ENCODE results near the gene DCAF6. TPM values are rescaled to one million over a fixed set of nuclear protein-coding genes. Genes with fewer than 3 reads are reported as not detected.

DCAF6 gene
- total RNA-seq, 1 experiment from 2014 or later = 31.9 TPM

- H3K4me3 ChIP-seq (ENCODE audit: low read depth, low read length, poor library complexity, severe bottlenecking) = no peak overlapping the region
- BruUV-seq (replicated peaks) = no TSS peak
- intact Hi-C loops (cut with micrococcal nuclease; ENCODE audit: unreplicated experiment) = no loop called here
- DNase-seq (ENCODE audit: low spot score) = no peak
- no peaks in the 10 kb centered on the region for H3K4me1 ChIP-seq (ENCODE audit: insufficient read depth, low read length, poor library complexity, severe bottlenecking)
- ChIA-PET CTCF (no interaction called here), POLR2A (ENCODE audit: low non-redundant PET) (no interaction called here)
- no peak overlapping the region for H3K27ac ChIP-seq (ENCODE audit: low read depth, low read length, poor library complexity, severe bottlenecking)
- H3K9me3 ChIP-seq (ENCODE audit: low read depth, low read length, poor library complexity, severe bottlenecking) = no peaks in the 10 kb centered on the region
- H3K27me3 ChIP-seq (replicated peaks; ENCODE audit: insufficient read depth, low read depth, low read length, poor library complexity) = no peaks in the 10 kb centered on the region
- H3K36me3 ChIP-seq (ENCODE audit: insufficient read depth, low read length, poor library complexity, severe bottlenecking) = peaks cover 7% of the 10 kb centered on the region
- TF ChIP-seq EZH2 (IDR thresholded peaks at IDR 0.05; ENCODE audit: borderline replicate concordance, low read depth, low read length, poor library complexity, severe bottlenecking) = no peak
- no peak for TF ChIP-seq CTCF (conservative IDR thresholded peaks at IDR 0.05; ENCODE audit: low read depth, low read length)
These were observed 59.8 kb downstream of the DCAF6 start for GRCh38 chr1:167996266-167996665.

GRCh38 chr1:167997037-167997575, 60.6 kb downstream of the DCAF6 start:
- BruUV-seq (replicated peaks) = no TSS peak
- H3K36me3 ChIP-seq (ENCODE audit: insufficient read depth, low read length, poor library complexity, severe bottlenecking) = peaks cover 7% of the 10 kb centered on the region
- ChIA-PET CTCF (no interaction called here), POLR2A (ENCODE audit: low non-redundant PET) (no interaction called here)
- H3K4me3 ChIP-seq (ENCODE audit: low read depth, low read length, poor library complexity, severe bottlenecking) = no peak overlapping the region
- intact Hi-C loops (cut with micrococcal nuclease; ENCODE audit: unreplicated experiment) = no loop called here
- no peaks in the 10 kb centered on the region for H3K4me1 ChIP-seq (ENCODE audit: insufficient read depth, low read length, poor library complexity, severe bottlenecking)
- no peaks in the 10 kb centered on the region for H3K27me3 ChIP-seq (replicated peaks; ENCODE audit: insufficient read depth, low read depth, low read length, poor library complexity)
- no peak overlapping the region for H3K27ac ChIP-seq (ENCODE audit: low read depth, low read length, poor library complexity, severe bottlenecking)
- H3K9me3 ChIP-seq (ENCODE audit: low read depth, low read length, poor library complexity, severe bottlenecking) = no peaks in the 10 kb centered on the region
- TF ChIP-seq CTCF (conservative IDR thresholded peaks at IDR 0.05; ENCODE audit: low read depth, low read length) (no peak), EZH2 (IDR thresholded peaks at IDR 0.05; ENCODE audit: borderline replicate concordance, low read depth, low read length, poor library complexity, severe bottlenecking) (no peak)
- no peak for DNase-seq (ENCODE audit: low spot score)

GRCh38 chr1:167999877-168000276, 63.4 kb downstream of the DCAF6 start:
- POLR2A ChIA-PET (ENCODE audit: low non-redundant PET) = no interaction called here
- H3K9me3 ChIP-seq (ENCODE audit: low read depth, low read length, poor library complexity, severe bottlenecking) = no peaks in the 10 kb centered on the region
- intact Hi-C loops (cut with micrococcal nuclease; ENCODE audit: unreplicated experiment) = no loop called here
- H3K27ac ChIP-seq (ENCODE audit: low read depth, low read length, poor library complexity, severe bottlenecking) = no peak overlapping the region
- H3K27me3 ChIP-seq (replicated peaks; ENCODE audit: insufficient read depth, low read depth, low read length, poor library complexity) = no peaks in the 10 kb centered on the region
- no peaks in the 10 kb centered on the region for H3K4me1 ChIP-seq (ENCODE audit: insufficient read depth, low read length, poor library complexity, severe bottlenecking)
- CTCF ChIA-PET = no interaction called here
- DNase-seq (ENCODE audit: low spot score) = no peak
- TF ChIP-seq CTCF (conservative IDR thresholded peaks at IDR 0.05; ENCODE audit: low read depth, low read length) (no peak), EZH2 (IDR thresholded peaks at IDR 0.05; ENCODE audit: borderline replicate concordance, low read depth, low read length, poor library complexity, severe bottlenecking) (no peak)
- H3K4me3 ChIP-seq (ENCODE audit: low read depth, low read length, poor library complexity, severe bottlenecking) = no peak overlapping the region
- no TSS peak for BruUV-seq (replicated peaks)
- H3K36me3 ChIP-seq (ENCODE audit: insufficient read depth, low read length, poor library complexity, severe bottlenecking) = peaks cover 11% of the 10 kb centered on the region
